Panc1 (cell line): ENCODE measurements around the gene NDEL1. TPM values are rescaled to one million over a fixed set of nuclear protein-coding genes. Genes with fewer than 3 reads are reported as not detected.

Experiments
- ATAC-seq: fragments of 200-7000 bp; cut with Tn5 transposase; 2 replicates; pipeline ENCODE4 v1.9.1; 2020; ENCODE audit warnings: mild to moderate bottlenecking, moderate library complexity
- BruUV-seq: library from RNA; stranded (reverse); fragments of 400-500 nt; replicated peaks from 2 replicates; lab custom pipeline; 2021; lab: Mats Ljungman, UMichigan
- CTCF ChIA-PET: fragments of 300-600 bp; sonication (Branson Sonifier 250); formaldehyde crosslinking; loops from one replicate; lab custom pipeline; 2022; ENCODE audit warnings: antibody characterized with exemption; lab: Charles Lee
- POLR2A ChIA-PET: fragments of 300-600 bp; sonication (Branson Sonifier 250); formaldehyde crosslinking; loops from one replicate; lab custom pipeline; 2022; ENCODE audit warnings: antibody characterized with exemption; lab: Charles Lee
- DNase-seq: peaks from one replicate; pipeline ENCODE4 v3.0.0-alpha.2; 2010; ENCODE audit warnings: low read depth, low spot score
- H3K27ac ChIP-seq: 2 replicates; pipeline ENCODE4 v1.5.1; 2011; ENCODE audit warnings: mild to moderate bottlenecking, low read length, inconsistent platforms
- H3K27me3 ChIP-seq: fragments of 200-500 bp; sonication (Bioruptor generic); 2 replicates; pipeline ENCODE4 v1.6.0; 2014; ENCODE audit warnings: low read length, inconsistent platforms; ENCODE audit not compliant: control insufficient read depth, insufficient read depth
- H3K36me3 ChIP-seq: fragments of 200-500 bp; sonication (Bioruptor generic); 2 replicates; pipeline ENCODE4 v1.5.1; 2014; ENCODE audit warnings: inconsistent platforms, mild to moderate bottlenecking, low read length, moderate library complexity; ENCODE audit not compliant: control insufficient read depth, insufficient read depth
- H3K4me1 ChIP-seq: 2 replicates; pipeline ENCODE4 v1.5.1; 2011; ENCODE audit warnings: inconsistent platforms, mild to moderate bottlenecking, low read length, moderate library complexity; ENCODE audit not compliant: control insufficient read depth, insufficient read depth
- H3K4me3 ChIP-seq, 2 experiments: 2 replicates each; pipeline ENCODE4 v1.5.1; 2011 to 2012; ENCODE audit warnings: low read depth in 2 of 2, low read length in 2 of 2, mild to moderate bottlenecking in 2 of 2, inconsistent platforms in 1 of 2, moderate library complexity in 1 of 2
- H3K9me3 ChIP-seq: fragments of 200-500 bp; sonication (Bioruptor generic); 2 replicates; pipeline ENCODE4 v1.5.1; 2014; ENCODE audit warnings: low read depth, mild to moderate bottlenecking, inconsistent platforms, low read length, moderate library complexity; ENCODE audit not compliant: control insufficient read depth, insufficient read depth
- CTCF ChIP-seq: fragments of 450-650 bp; IDR thresholded peaks from 2 replicates; pipeline ENCODE4 v1.5.1; 2017; ENCODE audit warnings: mild to moderate bottlenecking
- POLR2AphosphoS5 ChIP-seq: IDR thresholded peaks from 2 replicates; pipeline ENCODE4 v1.6.1; 2012; ENCODE audit warnings: mild to moderate bottlenecking, low read depth, low read length, moderate library complexity
- REST ChIP-seq, 2 experiments: IDR thresholded peaks; 2 replicates each; pipeline ENCODE4 v1.6.1; 2011 to 2012; ENCODE audit warnings: low read depth in 2 of 2, control low read depth in 1 of 2, low read length in 1 of 2, mild to moderate bottlenecking in 1 of 2, moderate library complexity in 1 of 2; ENCODE audit not compliant: insufficient read depth in 1 of 2
- SIN3A ChIP-seq: IDR thresholded peaks from 2 replicates; pipeline ENCODE4 v1.6.1; 2012; ENCODE audit warnings: low read depth, mild to moderate bottlenecking, low read length, moderate library complexity, borderline replicate concordance; ENCODE audit not compliant: insufficient read depth
- TCF7L2 ChIP-seq: IDR thresholded peaks from 2 replicates; pipeline ENCODE4 v1.6.1; 2011; ENCODE audit warnings: mild to moderate bottlenecking, low read depth, low read length, inconsistent platforms
- in situ Hi-C: cut with HindIII; loops from 2 replicates; pipeline ENCODE4 v1.10.0; 2016; ENCODE audit warnings: low sequenced_read_pairs, low pct_unique_long_range_greater_than_20kb
- intact Hi-C: fragments of 100-400 bp; cut with micrococcal nuclease; formaldehyde crosslinking; loops from one replicate; pipeline ENCODE4 v1.10.0; 2022; ENCODE audit not compliant: unreplicated experiment
- total RNA-seq: library from RNA; stranded (reverse); gene quantifications from one replicate; pipeline ENCODE4 v1.2.1, GENCODE V29; 2021; ENCODE audit not compliant: unreplicated experiment

NDEL1 gene
- total RNA-seq, 1 experiment from 2014 or later, result 44.8 TPM

- CTCF ChIA-PET, result no interaction called here
- Histone ChIP-seq H3K4me3 (no peak overlapping the region), H3K27me3 (peaks cover 4% of the 10 kb centered on the region), H3K27ac (no peak overlapping the region), H3K36me3 (no peaks in the 10 kb centered on the region), H3K9me3 (no peaks in the 10 kb centered on the region), H3K4me1 (no peaks in the 10 kb centered on the region)
- in situ Hi-C loops, result no loop called here
- DNase-seq, result no peak
- POLR2A ChIA-PET, result no interaction called here
- intact Hi-C loops, result loop anchor here (10.0 kb wide), 1 partner anchor 325 kb away; the partner anchor contains the start of gene CCDC42
- TF ChIP-seq SIN3A, result no peak
- no peak for TF ChIP-seq REST (IDR thresholded peaks at IDR 0.05; ENCODE audit: insufficient read depth in 1 of 2, low read depth in 2 of 2, low read length in 1 of 2)
- no peak for TF ChIP-seq TCF7L2
- TF ChIP-seq POLR2AphosphoS5, result no peak
- TF ChIP-seq CTCF, result no peak
- ATAC-seq, result no peak
- BruUV-seq, result no TSS peak
These were observed 16.4 kb upstream of the NDEL1 start for GRCh38 chr17:8419305-8419704.

- Histone ChIP-seq H3K27me3 (peaks cover 4% of the 10 kb centered on the region), H3K36me3 (no peaks in the 10 kb centered on the region), H3K27ac (no peak overlapping the region), H3K9me3 (no peaks in the 10 kb centered on the region), H3K4me3 (no peak overlapping the region), H3K4me1 (no peaks in the 10 kb centered on the region)
- DNase-seq (no peak), ATAC-seq (no peak)
- TF ChIP-seq CTCF (no peak), POLR2AphosphoS5 (no peak), SIN3A (no peak), TCF7L2 (no peak), REST (IDR thresholded peaks at IDR 0.05; ENCODE audit: insufficient read depth in 1 of 2, low read depth in 2 of 2, low read length in 1 of 2) (no peak)
- no TSS peak for BruUV-seq
- in situ Hi-C loops (no loop called here), intact Hi-C loops (no loop called here)
- ChIA-PET POLR2A (no interaction called here), CTCF (interaction anchor here (0.6 to 1.2 kb wide), 2 partner anchors 10 to 211 kb away, joined by 3 to 4 read pairs; partner anchors contain the start of gene MYH10)
These were observed 15.4 kb upstream of the NDEL1 start for GRCh38 chr17:8420041-8420934.
